Stomach (tissue), 9 donors: ENCODE results near the gene PLEKHG2. TPM values are rescaled to one million over a fixed set of nuclear protein-coding genes. Genes with fewer than 3 reads are reported as not detected.

ENCODE experiments used
- DNase-seq, 2 donors: peaks; one replicate each; pipeline versions ENCODE4 v3.0.0 to v3.0.0-alpha.2; 2013 to 2019
- H3K27ac ChIP-seq, 5 donors: fragments of 200-600 bp in 4 of 5; sonication (generic) in 4 of 5; one replicate each; pipeline ENCODE4 v1.5.1; 2013 to 2019; ENCODE audit warnings: mild to moderate bottlenecking in 1 of 5, moderate library complexity in 1 of 5
- H3K27me3 ChIP-seq, 3 donors: fragments of 200-600 bp; sonication (generic); one replicate each; pipeline ENCODE4 v1.5.1; 2017 to 2019; ENCODE audit warnings: mixed run types in 1 of 3
- H3K36me3 ChIP-seq, 4 donors: fragments of 200-600 bp; sonication (generic); 1 replicate in 3 of 4; 2 replicates in 1 of 4; pipeline ENCODE4 v1.5.1; 2016 to 2019
- H3K4me1 ChIP-seq, 4 donors: fragments of 200-600 bp; sonication (generic); one replicate each; pipeline ENCODE4 v1.5.1; 2016 to 2019
- H3K4me3 ChIP-seq, 4 donors: fragments of 200-600 bp; sonication (generic) in 3 of 4; one replicate each; pipeline ENCODE4 v1.5.1; 2016 to 2019; ENCODE audit warnings: mild to moderate bottlenecking in 1 of 4
- H3K9me3 ChIP-seq, 4 donors: fragments of 200-600 bp; sonication (generic); one replicate each; pipeline ENCODE4 v1.5.1; 2016 to 2019
- CTCF ChIP-seq, 7 experiments: fragments of 450-650 bp in 4 of 7; fragments of 200-600 bp in 3 of 7; sonication (generic) in 3 of 7; IDR thresholded peaks; one replicate each; pipeline ENCODE4 v1.5.1; 2016 to 2019; ENCODE audit warnings: antibody characterized with exemption in 7 of 7, control low read depth in 2 of 7, mild to moderate bottlenecking in 1 of 7
- EP300 ChIP-seq: sonication (generic); formaldehyde crosslinking; IDR thresholded peaks from one replicate; pipeline ENCODE4 v1.6.1; 2017; ENCODE audit warnings: antibody characterized with exemption
- POLR2A ChIP-seq, 4 donors: fragments of 450-650 bp; IDR thresholded peaks; one replicate each; pipeline ENCODE4 v1.6.1; 2016; ENCODE audit warnings: antibody characterized with exemption in 4 of 4, control low read depth in 2 of 4, mild to moderate bottlenecking in 1 of 4, moderate library complexity in 1 of 4
- POLR2AphosphoS5 ChIP-seq, 3 donors: sonication (generic); formaldehyde crosslinking; IDR thresholded peaks; one replicate each; pipeline ENCODE4 v1.6.1; 2016; ENCODE audit warnings: antibody characterized with exemption in 3 of 3
- WGBS, 5 donors: extraction: QIAGEN DNeasy Blood & Tissue Kit in 3 of 5; methylation state at CpG; one replicate each; pipeline versions ENCODE4 v1.1.5 to v1.1.7; 2013 to 2018; 5-methylcytosine and 5-hydroxymethylcytosine counted together
- intact Hi-C: fragments of 100-400 bp; cut with DNase I; formaldehyde crosslinking; loops from one replicate; pipeline ENCODE4 v1.15.1; 2023; ENCODE audit warnings: low total_unique reads
- polyA plus RNA-seq, 3 donors: library from polyadenylated mRNA; stranded (reverse); fragments of 200-250 nt; gene quantifications; one replicate each; pipeline ENCODE4 v1.2.3, GENCODE V29; 2013
- total RNA-seq, 5 donors: library from RNA; depleted of rRNA; stranded (reverse); fragments of >200 nt; gene quantifications; one replicate each; pipeline versions ENCODE4 v1.1.0 to v1.2.3, GENCODE V29; 2014 to 2016
- donor health status: healthy with polysubstance abuse.
- donor health status: Bipolar disorder and iron deficiency.
- donor health status: healthy.

Gene PLEKHG2
- total and polyA plus RNA-seq, 8 donors, result 1.4 to 20.2 (median 7.2) TPM

GRCh38 chr19:39426170-39426569, 13.7 kb downstream of the PLEKHG2 start:
- no peak for DNase-seq
- Histone ChIP-seq H3K27ac (no peak overlapping the region), H3K9me3 (no peaks in the 10 kb centered on the region), H3K4me3 (no peak overlapping the region), H3K27me3 (no peaks in the 10 kb centered on the region), H3K4me1 (peaks cover 20 to 32% (median 26%) of the 10 kb centered on the region in 4 donors), H3K36me3 (peaks cover 0 to 42% (median 39%) of the 10 kb centered on the region in 4 donors)
- 53 to 74% (median 64%) methylated on average over 5 of the region's 5 CpGs for WGBS, 5 donors
- no peak for TF ChIP-seq POLR2AphosphoS5 (IDR thresholded peaks at IDR 0.05)
- no peak for TF ChIP-seq CTCF (IDR thresholded peaks at IDR 0.05)
- TF ChIP-seq EP300, result no peak
- TF ChIP-seq POLR2A (IDR thresholded peaks at IDR 0.05), result no peak
- intact Hi-C loops, result no loop called here

- peak overlapping the region in 4 of 5 donors; percentile 75 to 87 (median 83) for H3K27ac ChIP-seq
- TF ChIP-seq POLR2A (IDR thresholded peaks at IDR 0.05) (no peak), CTCF (IDR thresholded peaks at IDR 0.05) (no peak), EP300 (no peak), POLR2AphosphoS5 (IDR thresholded peaks at IDR 0.05) (no peak)
- WGBS, 5 donors, result 90 to 96% (median 93%) methylated on average over 11 of the region's 11 CpGs
- H3K9me3 ChIP-seq, result no peaks in the 10 kb centered on the region
- no peaks in the 10 kb centered on the region for H3K27me3 ChIP-seq
- H3K36me3 ChIP-seq, result peaks cover 7 to 40% (median 34%) of the 10 kb centered on the region in 4 donors
- H3K4me1 ChIP-seq, result peaks cover 21 to 47% (median 29%) of the 10 kb centered on the region in 4 donors
- no peak for DNase-seq
- intact Hi-C loops, result no loop called here
- H3K4me3 ChIP-seq, result no peak overlapping the region
Measured at GRCh38 chr19:39427707-39428106, 15.2 kb downstream of the PLEKHG2 start.

DNA sequence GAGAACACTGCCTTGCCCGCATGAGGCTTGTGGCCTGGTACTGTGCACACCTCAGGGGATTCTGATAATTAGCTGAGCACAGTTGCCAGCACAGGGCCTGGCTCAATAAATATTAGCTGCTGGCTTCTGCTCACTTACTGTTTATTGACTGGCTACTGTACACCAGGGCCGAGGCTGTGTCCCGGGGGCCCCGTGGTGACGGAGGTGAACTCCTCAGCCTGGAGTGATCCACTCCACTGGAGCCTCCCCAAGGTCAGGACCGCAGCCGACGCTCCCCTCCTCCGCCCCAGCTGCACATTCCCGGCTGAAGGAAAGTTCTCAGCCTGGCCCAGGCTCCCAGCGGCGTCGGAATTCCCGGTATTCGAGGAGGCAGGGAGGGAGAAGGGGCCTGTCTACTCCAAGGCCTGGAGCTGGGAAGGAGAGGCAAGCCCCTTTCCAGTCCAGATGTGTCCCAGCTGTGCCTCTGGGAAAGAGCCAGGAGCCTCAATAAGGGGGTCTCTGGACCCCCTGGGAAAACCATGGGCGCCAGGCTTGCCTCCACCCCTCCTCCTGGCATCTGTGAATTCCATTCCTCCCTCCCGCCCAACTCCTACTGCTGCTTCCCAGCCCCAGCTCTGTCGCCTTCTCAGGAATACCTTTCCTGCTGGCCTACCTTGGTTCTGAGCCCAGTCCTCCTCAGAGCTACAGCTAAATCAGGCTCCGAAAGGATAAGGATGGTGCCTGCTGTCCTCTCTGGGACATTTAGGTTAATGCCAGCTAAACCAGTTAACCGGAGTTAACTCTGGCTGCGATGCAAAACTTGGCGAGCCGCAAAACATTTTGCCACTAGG, 16.0 kb downstream of the PLEKHG2 start:
- TF ChIP-seq POLR2AphosphoS5 (IDR thresholded peaks at IDR 0.05) (peak in 2 of 3 donors; percentile 30 to 74), EP300 (no peak)
- H3K27ac ChIP-seq, result peak overlapping the region; percentile 39 to 87 (median 82)
- DNase-seq, result peak; percentile 52 to 92
- H3K9me3 ChIP-seq, result no peaks in the 10 kb centered on the region
- peaks cover 15 to 40% (median 34%) of the 10 kb centered on the region in 4 donors for H3K36me3 ChIP-seq
- H3K4me3 ChIP-seq, result no peak overlapping the region
- no peaks in the 10 kb centered on the region for H3K27me3 ChIP-seq
- intact Hi-C loops, result no loop called here
- H3K4me1 ChIP-seq, result peaks cover 21 to 55% (median 34%) of the 10 kb centered on the region in 4 donors
- 22 to 27% (median 23%) methylated on average over 18 to 23 of the region's 23 CpGs for WGBS, 5 donors

DNA sequence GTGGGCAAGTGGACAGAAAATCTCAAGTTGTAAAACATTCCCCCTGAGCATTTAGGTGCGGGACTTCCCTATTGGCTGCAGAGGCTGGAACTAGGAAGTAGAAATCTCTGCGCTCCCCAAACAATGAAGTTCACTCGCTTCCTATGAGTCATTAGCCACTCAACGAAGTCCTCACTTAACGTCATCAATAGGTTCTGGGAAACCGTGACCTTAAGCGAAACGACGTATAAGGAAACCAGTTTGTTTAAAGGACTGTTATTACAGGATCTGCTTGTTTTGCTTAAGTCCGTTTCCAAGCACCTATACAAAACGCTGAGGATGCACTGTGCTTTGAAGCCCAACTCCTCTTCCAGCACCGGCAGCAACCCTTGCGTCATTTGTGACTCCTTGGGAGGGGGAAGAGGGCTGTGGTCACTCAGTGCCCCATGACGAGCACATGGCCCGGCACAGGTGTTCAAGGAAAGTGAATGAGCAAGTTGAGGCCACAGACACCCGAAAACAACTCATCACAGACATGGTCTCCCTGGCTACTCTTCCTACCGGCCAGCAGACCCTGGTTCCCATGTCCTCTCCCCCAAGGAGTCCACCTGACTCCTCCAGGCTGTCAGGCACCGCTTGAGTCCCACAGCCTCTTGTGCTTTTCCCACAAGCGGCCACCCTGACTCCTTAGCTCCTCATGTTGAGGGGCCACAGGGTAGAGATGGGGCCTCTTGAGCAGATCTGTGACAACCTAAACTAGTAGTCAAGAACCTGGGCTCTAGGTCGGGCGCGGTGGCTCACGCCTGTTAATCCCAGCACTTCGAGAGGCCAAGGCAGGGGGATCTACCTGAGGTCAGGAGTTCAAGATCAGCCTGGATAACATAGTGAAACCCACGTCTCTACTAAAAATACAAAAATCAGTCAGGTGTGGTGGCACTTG, 18.5 kb downstream of the PLEKHG2 start:
- Histone ChIP-seq H3K4me3 (no peak overlapping the region), H3K27ac (peak overlapping the region; percentile 72 to 94 (median 76)), H3K27me3 (no peaks in the 10 kb centered on the region), H3K36me3 (peaks cover 30 to 32% (median 30%) of the 10 kb centered on the region in 4 donors), H3K4me1 (peaks cover 39 to 73% (median 52%) of the 10 kb centered on the region in 4 donors), H3K9me3 (no peaks in the 10 kb centered on the region)
- intact Hi-C loops, result no loop called here
- TF ChIP-seq POLR2AphosphoS5 (IDR thresholded peaks at IDR 0.05) (peak in 2 of 3 donors; percentile 58 to 86), EP300 (no peak)
- 46 to 54% (median 50%) methylated on average over 25 of the region's 25 CpGs for WGBS, 5 donors
- DNase-seq, result peak in 1 of 2 donors; percentile 80

DNA sequence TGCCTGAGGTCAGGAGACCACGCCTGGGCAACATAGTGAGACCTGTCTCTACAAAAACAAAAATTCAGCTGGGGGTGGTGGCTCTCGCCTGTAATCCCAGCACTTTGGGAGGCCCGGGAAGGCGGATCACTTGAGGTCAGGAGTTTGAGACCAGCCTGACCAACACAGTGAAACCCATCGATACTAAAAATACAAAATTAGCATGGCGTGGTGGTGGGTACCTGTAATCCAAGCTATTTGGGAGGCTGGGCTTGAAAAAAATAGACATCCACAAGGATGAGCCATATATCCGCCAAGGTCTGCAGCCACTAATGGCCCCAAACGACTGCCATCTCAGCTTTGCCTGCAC, 20.2 kb downstream of the PLEKHG2 start:
- H3K27ac ChIP-seq, result peak overlapping the region in 1 of 5 donors; percentile 91
- DNase-seq, result no peak
- 90 to 99% (median 97%) methylated on average over 8 of the region's 8 CpGs for WGBS, 5 donors
- intact Hi-C loops, result no loop called here
- H3K4me3 ChIP-seq, result no peak overlapping the region
- TF ChIP-seq CTCF (IDR thresholded peaks at IDR 0.05) (no peak), EP300 (no peak), POLR2AphosphoS5 (IDR thresholded peaks at IDR 0.05) (no peak), POLR2A (IDR thresholded peaks at IDR 0.05) (no peak)
- H3K36me3 ChIP-seq, result peaks cover 30 to 32% (median 30%) of the 10 kb centered on the region in 4 donors
- H3K9me3 ChIP-seq, result no peaks in the 10 kb centered on the region
- no peaks in the 10 kb centered on the region for H3K27me3 ChIP-seq
- peaks cover 46 to 80% (median 58%) of the 10 kb centered on the region in 4 donors for H3K4me1 ChIP-seq
